Measurements from ENCODE around the gene SDK1. TPM values are rescaled to one million over a fixed set of nuclear protein-coding genes. Genes with fewer than 3 reads are reported as not detected.
"Not testable (repeated sequence)": the region's sequence is repeated elsewhere in the genome, so short reads cannot be mapped to it uniquely, and the experiment has no call there.

Gene SDK1
- total RNA-seq, 1 donor from 2014 or later: 0.08 TPM

GRCh38 chr7:3678314-3678810 lies 377.3 kb downstream of the SDK1 start:
- Mint-ChIP-seq H3K9me3 (no peaks in the 10 kb centered on the region), H3K36me3 (ENCODE audit: low read depth) (no peaks in the 10 kb centered on the region), H3K27me3 (ENCODE audit: insufficient read depth) (no peaks in the 10 kb centered on the region), H3K4me1 (ENCODE audit: low read depth) (no peaks in the 10 kb centered on the region), H3K4me3 (no peak overlapping the region), H3K27ac (no peak overlapping the region)
- no peak for DNase-seq (ENCODE audit: low spot score)
- intact Hi-C loops (cut with micrococcal nuclease): no loop called here

- intact Hi-C loops (cut with micrococcal nuclease): no loop called here
- DNase-seq (ENCODE audit: low spot score): no peak
- no peaks in the 10 kb centered on the region for H3K4me1 Mint-ChIP-seq (ENCODE audit: low read depth)
Observed at GRCh38 chr7:3682028-3682710, 381.1 kb downstream of the SDK1 start.

GRCh38 chr7:3683546-3684539 lies 382.8 kb downstream of the SDK1 start:
- no peaks in the 10 kb centered on the region for H3K9me3 Mint-ChIP-seq
- H3K36me3 Mint-ChIP-seq (ENCODE audit: low read depth): no peaks in the 10 kb centered on the region
- H3K4me3 Mint-ChIP-seq: no peak overlapping the region
- H3K4me1 Mint-ChIP-seq (ENCODE audit: low read depth): no peaks in the 10 kb centered on the region
- no peak for DNase-seq (ENCODE audit: low spot score)
- no peaks in the 10 kb centered on the region for H3K27me3 Mint-ChIP-seq (ENCODE audit: insufficient read depth)
- H3K27ac Mint-ChIP-seq: no peak overlapping the region
- intact Hi-C loops (cut with micrococcal nuclease): no loop called here

More at GRCh38 chr7:3682028-3682710, 381.1 kb downstream of the SDK1 start:
- Mint-ChIP-seq H3K27ac (no peak overlapping the region), H3K36me3 (ENCODE audit: low read depth) (no peaks in the 10 kb centered on the region), H3K27me3 (ENCODE audit: insufficient read depth) (no peaks in the 10 kb centered on the region), H3K4me3 (no peak overlapping the region), H3K9me3 (no peaks in the 10 kb centered on the region)

- intact Hi-C loops (cut with micrococcal nuclease): no loop called here
- DNase-seq (ENCODE audit: low spot score): no peak
- H3K27ac Mint-ChIP-seq: no peak overlapping the region
- no peak overlapping the region for H3K4me3 Mint-ChIP-seq
- H3K27me3 Mint-ChIP-seq (ENCODE audit: insufficient read depth): no peaks in the 10 kb centered on the region
- no peaks in the 10 kb centered on the region for H3K9me3 Mint-ChIP-seq
- no peaks in the 10 kb centered on the region for H3K4me1 Mint-ChIP-seq (ENCODE audit: low read depth)
- no peaks in the 10 kb centered on the region for H3K36me3 Mint-ChIP-seq (ENCODE audit: low read depth)
Observed at GRCh38 chr7:3688071-3688470, 387.0 kb downstream of the SDK1 start.

- DNase-seq (ENCODE audit: low spot score): no peak
- Mint-ChIP-seq H3K27ac (no peak overlapping the region), H3K27me3 (ENCODE audit: insufficient read depth) (no peaks in the 10 kb centered on the region), H3K9me3 (no peaks in the 10 kb centered on the region), H3K4me3 (no peak overlapping the region), H3K4me1 (ENCODE audit: low read depth) (no peaks in the 10 kb centered on the region), H3K36me3 (ENCODE audit: low read depth) (no peaks in the 10 kb centered on the region)
- intact Hi-C loops (cut with micrococcal nuclease): no loop called here
Observed at GRCh38 chr7:3688842-3689241, 387.8 kb downstream of the SDK1 start.

- intact Hi-C loops (cut with micrococcal nuclease): no loop called here
Observed at GRCh38 chr7:3691478-3692158, 390.6 kb downstream of the SDK1 start.

GRCh38 chr7:3695602-3696001 lies 394.6 kb downstream of the SDK1 start:
- Mint-ChIP-seq H3K4me1 (ENCODE audit: low read depth) (peaks cover 12% of the 10 kb centered on the region), H3K27me3 (ENCODE audit: insufficient read depth) (peaks cover 7% of the 10 kb centered on the region), H3K9me3 (no peaks in the 10 kb centered on the region), H3K27ac (no peak overlapping the region), H3K4me3 (no peak overlapping the region), H3K36me3 (ENCODE audit: low read depth) (no peaks in the 10 kb centered on the region)
- DNase-seq (ENCODE audit: low spot score): no peak
- intact Hi-C loops (cut with micrococcal nuclease): no loop called here

More at GRCh38 chr7:3691478-3692158, 390.6 kb downstream of the SDK1 start:
- Mint-ChIP-seq H3K27me3 (ENCODE audit: insufficient read depth) (no peaks in the 10 kb centered on the region), H3K27ac (no peak overlapping the region), H3K4me3 (no peak overlapping the region), H3K9me3 (no peaks in the 10 kb centered on the region), H3K4me1 (ENCODE audit: low read depth) (no peaks in the 10 kb centered on the region), H3K36me3 (ENCODE audit: low read depth) (no peaks in the 10 kb centered on the region)
- no peak for DNase-seq (ENCODE audit: low spot score)

GRCh38 chr7:3696113-3696512 lies 395.1 kb downstream of the SDK1 start:
- Mint-ChIP-seq H3K9me3 (no peaks in the 10 kb centered on the region), H3K36me3 (ENCODE audit: low read depth) (no peaks in the 10 kb centered on the region), H3K4me1 (ENCODE audit: low read depth) (peaks cover 12% of the 10 kb centered on the region), H3K27me3 (ENCODE audit: insufficient read depth) (peaks cover 9% of the 10 kb centered on the region), H3K27ac (no peak overlapping the region), H3K4me3 (no peak overlapping the region)
- DNase-seq (ENCODE audit: low spot score): no peak
- intact Hi-C loops (cut with micrococcal nuclease): no loop called here

GRCh38 chr7:3697472-3697871 lies 396.4 kb downstream of the SDK1 start:
- no peaks in the 10 kb centered on the region for H3K36me3 Mint-ChIP-seq (ENCODE audit: low read depth)
- H3K9me3 Mint-ChIP-seq: no peaks in the 10 kb centered on the region
- H3K27me3 Mint-ChIP-seq (ENCODE audit: insufficient read depth): peaks cover 9% of the 10 kb centered on the region
- intact Hi-C loops (cut with micrococcal nuclease): no loop called here
- DNase-seq (ENCODE audit: low spot score): no peak
- no peak overlapping the region for H3K4me3 Mint-ChIP-seq
- no peak overlapping the region for H3K27ac Mint-ChIP-seq
- peaks cover 12% of the 10 kb centered on the region for H3K4me1 Mint-ChIP-seq (ENCODE audit: low read depth)

GRCh38 chr7:3705258-3705657 lies 404.2 kb downstream of the SDK1 start:
- intact Hi-C loops (cut with micrococcal nuclease): no loop called here
- peaks cover 6% of the 10 kb centered on the region for H3K27me3 Mint-ChIP-seq (ENCODE audit: insufficient read depth)
- no peak overlapping the region for H3K27ac Mint-ChIP-seq
- H3K4me1 Mint-ChIP-seq (ENCODE audit: low read depth): no peaks in the 10 kb centered on the region
- no peaks in the 10 kb centered on the region for H3K9me3 Mint-ChIP-seq
- no peaks in the 10 kb centered on the region for H3K36me3 Mint-ChIP-seq (ENCODE audit: low read depth)
- no peak for DNase-seq (ENCODE audit: low spot score)
- H3K4me3 Mint-ChIP-seq: no peak overlapping the region

- H3K9me3 Mint-ChIP-seq; H3K27me3 Mint-ChIP-seq (ENCODE audit: insufficient read depth): not testable (repeated sequence)
Observed at GRCh38 chr7:3706091-3706490, 405.0 kb downstream of the SDK1 start.

GRCh38 chr7:3710122-3710521 lies 409.1 kb downstream of the SDK1 start:
- Mint-ChIP-seq H3K4me1 (ENCODE audit: low read depth) (no peaks in the 10 kb centered on the region), H3K27me3 (ENCODE audit: insufficient read depth) (no peaks in the 10 kb centered on the region), H3K36me3 (ENCODE audit: low read depth) (no peaks in the 10 kb centered on the region), H3K4me3 (no peak overlapping the region), H3K9me3 (no peaks in the 10 kb centered on the region), H3K27ac (no peak overlapping the region)
- no peak for DNase-seq (ENCODE audit: low spot score)
- intact Hi-C loops (cut with micrococcal nuclease): no loop called here

More at GRCh38 chr7:3706091-3706490, 405.0 kb downstream of the SDK1 start:
- H3K4me3 Mint-ChIP-seq; intact Hi-C loops (cut with micrococcal nuclease); DNase-seq (ENCODE audit: low spot score); H3K27ac Mint-ChIP-seq; H3K36me3 Mint-ChIP-seq (ENCODE audit: low read depth); H3K4me1 Mint-ChIP-seq (ENCODE audit: low read depth): not testable (repeated sequence)

Measured in activated T-helper 1 cell treated with anti-CD3 and anti-CD28 coated beads, Interleukin-12 subunit alpha, Interleukin-12 subunit beta, Interleukin-2, Interleukin-4 antibody, amounts not matched to agents 30 ng/mL and 10 ng/mL and 1 ng/mL, durations not matched to agents 14 hours and 24 hours and 36 hours (primary cell).